H1 (cell line): ENCODE results near the gene RRP9. TPM values are rescaled to one million over a fixed set of nuclear protein-coding genes. Genes with fewer than 3 reads are reported as not detected.

Experiments
- CTCF ChIA-PET: fragments of 300-600 bp; sonication (Branson Sonifier 250); formaldehyde crosslinking; loops from one replicate; lab custom pipeline; 2021; ENCODE audit not compliant: partially characterized antibody; lab: Charles Lee
- POLR2A ChIA-PET: fragments of 300-600 bp; sonication (Branson Sonifier 250); formaldehyde crosslinking; loops from one replicate; lab custom pipeline; 2021; ENCODE audit warnings: inconsistent platforms; ENCODE audit not compliant: partially characterized antibody; lab: Charles Lee
- DNase-seq, 2 experiments: peaks; one replicate each; pipeline versions ENCODE4 v3.0.0 to v3.0.0-alpha.2; 2010 to 2022; ENCODE audit warnings: low spot score in 2 of 2, low read depth in 1 of 2, mixed read lengths in 1 of 2
- FAIRE-seq: peaks from 2 replicates; lab custom pipeline; 2011; peaks lifted over from hg19 to GRCh38; lab: Jason Lieb, UNC
- H2AFZ ChIP-seq: 2 replicates; pipeline ENCODE4 v1.8.1; 2012; ENCODE audit warnings: low read length, inconsistent platforms
- H2AK5ac ChIP-seq: 2 replicates; pipeline ENCODE4 v1.6.1; 2013; ENCODE audit warnings: low read depth, low read length
- H2BK120ac ChIP-seq: replicated peaks from 2 replicates; pipeline ENCODE3; 2013; ENCODE audit warnings: low read depth, low read length, inconsistent platforms
- H2BK12ac ChIP-seq: 2 replicates; pipeline ENCODE4 v1.6.1; 2013; ENCODE audit warnings: low read depth, low read length
- H2BK15ac ChIP-seq: 2 replicates; pipeline ENCODE4 v1.6.1; 2013; ENCODE audit warnings: low read length
- H2BK20ac ChIP-seq: 2 replicates; pipeline ENCODE4 v1.6.1; 2013; ENCODE audit warnings: low read length
- H2BK5ac ChIP-seq: 2 replicates; pipeline ENCODE4 v1.6.1; 2013; ENCODE audit warnings: low read depth, low read length
- H3K14ac ChIP-seq: 2 replicates; pipeline ENCODE4 v1.6.1; 2013; ENCODE audit warnings: inconsistent platforms; ENCODE audit not compliant: insufficient read length
- H3K18ac ChIP-seq: 2 replicates; pipeline ENCODE4 v1.6.1; 2013; ENCODE audit warnings: low read length; ENCODE audit errors: extremely low read depth
- H3K23ac ChIP-seq: 2 replicates; pipeline ENCODE4 v1.6.1; 2013; ENCODE audit warnings: inconsistent platforms; ENCODE audit not compliant: insufficient read length
- H3K23me2 ChIP-seq: 2 replicates; pipeline ENCODE4 v1.6.1; 2013; ENCODE audit warnings: low read depth, low read length
- H3K27ac ChIP-seq: 2 replicates; pipeline ENCODE4 v1.6.1; 2011; ENCODE audit warnings: low read depth, low read length, inconsistent platforms
- H3K27me3 ChIP-seq, 4 experiments: replicated peaks in 1 of 4; 1 replicate in 1 of 4; 2 replicates in 3 of 4; pipeline versions ENCODE4 v1.6.1 to v1.8.1; 2011 to 2013; ENCODE audit warnings: low read length in 3 of 4, mild to moderate bottlenecking in 3 of 4, inconsistent platforms in 2 of 4, mixed read lengths in 2 of 4, moderate library complexity in 1 of 4; ENCODE audit not compliant: control insufficient read depth in 3 of 4, insufficient read depth in 3 of 4; ENCODE audit errors: extremely low read depth in 1 of 4
- H3K36me3 ChIP-seq, 4 experiments: 2 replicates each; pipeline versions ENCODE4 v1.6.1 to v1.8.1; 2011 to 2013; ENCODE audit warnings: mild to moderate bottlenecking in 4 of 4, low read length in 3 of 4, moderate library complexity in 2 of 4, control low read depth in 1 of 4, inconsistent platforms in 1 of 4; ENCODE audit not compliant: insufficient read depth in 4 of 4, control insufficient read depth in 2 of 4
- H3K4ac ChIP-seq: replicated peaks from 2 replicates; pipeline ENCODE3; 2013; ENCODE audit warnings: low read length, low read depth, mixed read lengths, inconsistent platforms; ENCODE audit not compliant: insufficient read length
- H3K4me1 ChIP-seq, 4 experiments: replicated peaks in 1 of 4; 1 replicate in 1 of 4; 2 replicates in 3 of 4; pipeline versions ENCODE4 v1.6.1 to v1.8.1; 2011 to 2013; ENCODE audit warnings: low read length in 3 of 4, inconsistent platforms in 2 of 4, mixed read lengths in 1 of 4; ENCODE audit not compliant: insufficient read depth in 4 of 4, control insufficient read depth in 3 of 4
- H3K4me2 ChIP-seq, 2 experiments: 2 replicates each; pipeline versions ENCODE4 v1.6.1 to v1.8.1; 2011 to 2013; ENCODE audit warnings: low read depth in 2 of 2, low read length in 2 of 2, control low read depth in 1 of 2, inconsistent platforms in 1 of 2, mild to moderate bottlenecking in 1 of 2; ENCODE audit not compliant: insufficient read depth in 1 of 2
- H3K4me3 ChIP-seq, 4 experiments: fragments of 200-600, 300-600 bp in 1 of 4; sonication (generic), shearing (Covaris generic), sonication (Bioruptor Twin) in 1 of 4; 2 replicates each; pipeline versions ENCODE4 v1.5.1 to v1.8.1; 2011 to 2016; ENCODE audit warnings: low read length in 4 of 4, low read depth in 3 of 4, control low read depth in 2 of 4, inconsistent platforms in 2 of 4, mild to moderate bottlenecking in 2 of 4, mixed read lengths in 1 of 4, moderate library complexity in 1 of 4; ENCODE audit not compliant: insufficient read depth in 2 of 4; ENCODE audit errors: extremely low read depth in 1 of 4
- H3K56ac ChIP-seq: replicated peaks from 2 replicates; pipeline ENCODE3; 2013; ENCODE audit warnings: low read depth, mild to moderate bottlenecking, mixed read lengths, low read length, inconsistent platforms; ENCODE audit not compliant: insufficient read length
- H3K79me1 ChIP-seq: 2 replicates; pipeline ENCODE4 v1.6.1; 2013; ENCODE audit warnings: low read depth, low read length, control low read depth
- H3K79me2 ChIP-seq, 2 experiments: 2 replicates each; pipeline versions ENCODE4 v1.6.1 to v1.8.1; 2012 to 2013; ENCODE audit warnings: low read length in 2 of 2, mild to moderate bottlenecking in 2 of 2, inconsistent platforms in 1 of 2; ENCODE audit not compliant: insufficient read depth in 2 of 2, control insufficient read depth in 1 of 2
- H3K9ac ChIP-seq, 4 experiments: replicated peaks in 1 of 4; 1 replicate in 1 of 4; 2 replicates in 3 of 4; pipeline versions ENCODE4 v1.6.1 to v1.8.1; 2011 to 2013; ENCODE audit warnings: low read depth in 3 of 4, low read length in 3 of 4, control low read depth in 2 of 4, mild to moderate bottlenecking in 2 of 4, moderate library complexity in 2 of 4, inconsistent platforms in 1 of 4; ENCODE audit errors: extremely low read depth in 1 of 4
- H3K9me3 ChIP-seq, 2 experiments: 2 replicates each; pipeline versions ENCODE4 v1.6.1 to v1.8.1; 2012 to 2013; ENCODE audit warnings: mild to moderate bottlenecking in 2 of 2, moderate library complexity in 2 of 2, control low read depth in 1 of 2, inconsistent platforms in 1 of 2, low read depth in 1 of 2, low read length in 1 of 2, mixed read lengths in 1 of 2; ENCODE audit not compliant: insufficient read depth in 2 of 2
- H4K20me1 ChIP-seq, 2 experiments: replicated peaks in 1 of 2; 2 replicates each; pipeline versions ENCODE3 to v1.8.1; 2011 to 2013; ENCODE audit warnings: inconsistent platforms in 2 of 2, low read length in 2 of 2, mild to moderate bottlenecking in 1 of 2; ENCODE audit not compliant: insufficient read depth in 2 of 2, control insufficient read depth in 1 of 2
- H4K5ac ChIP-seq: 2 replicates; pipeline ENCODE4 v1.6.1; 2013; ENCODE audit warnings: low read length, low read depth, mixed read lengths, inconsistent platforms; ENCODE audit not compliant: insufficient read length
- H4K8ac ChIP-seq: 2 replicates; pipeline ENCODE4 v1.8.0; 2013; ENCODE audit warnings: mild to moderate bottlenecking, moderate library complexity, low read length, inconsistent platforms; ENCODE audit not compliant: insufficient read depth; ENCODE audit errors: extremely low read depth
- H4K91ac ChIP-seq: replicated peaks from 2 replicates; pipeline ENCODE3; 2013; ENCODE audit warnings: low read length, mixed read lengths, inconsistent platforms; ENCODE audit not compliant: insufficient read length
- ASH2L ChIP-seq: fragments of 200-600, 300-600 bp; sonication (generic); IDR thresholded peaks from one replicate; pipeline ENCODE4 v1.7.1; 2017; ENCODE audit warnings: low read length
- BACH1 ChIP-seq: IDR thresholded peaks from 2 replicates; pipeline ENCODE4 v1.6.1; 2012; ENCODE audit warnings: low read length, improper control_type of control experiment
- BCL11A ChIP-seq, 2 experiments: IDR thresholded peaks; one replicate each; pipeline ENCODE4 v1.6.1; 2011; ENCODE audit warnings: low read depth in 2 of 2, low read length in 2 of 2, mild to moderate bottlenecking in 2 of 2
- CBX5 ChIP-seq: fragments of 300-800, 300-1000 bp; sonication (generic); IDR thresholded peaks from 2 replicates; pipeline ENCODE4 v1.7.1; 2016; ENCODE audit warnings: antibody characterized with exemption, low read length, low read depth
- CHD1 ChIP-seq: IDR thresholded peaks from 2 replicates; pipeline ENCODE4 v1.6.1; 2012; ENCODE audit warnings: low read depth, low read length, improper control_type of control experiment
- EP300 ChIP-seq, 2 experiments: IDR thresholded peaks; 1 replicate in 1 of 2; 2 replicates in 1 of 2; pipeline ENCODE4 v1.6.1; 2011 to 2012; ENCODE audit warnings: low read depth in 2 of 2, low read length in 2 of 2, mild to moderate bottlenecking in 2 of 2, borderline replicate concordance in 1 of 2, inconsistent platforms in 1 of 2, moderate library complexity in 1 of 2
- GABPA ChIP-seq: IDR thresholded peaks from 2 replicates; pipeline ENCODE4 v1.6.1; 2011; ENCODE audit warnings: mild to moderate bottlenecking, low read length, moderate library complexity, borderline replicate concordance; ENCODE audit not compliant: insufficient read depth
- HDAC2 ChIP-seq, 2 experiments: fragments of 300-600 bp in 1 of 2; sonication (generic) in 1 of 2; IDR thresholded peaks; 2 replicates each; pipeline ENCODE4 v1.6.1; 2011 to 2012; ENCODE audit warnings: low read depth in 2 of 2, low read length in 2 of 2, mild to moderate bottlenecking in 2 of 2, moderate library complexity in 2 of 2, borderline replicate concordance in 1 of 2, inconsistent platforms in 1 of 2
- POLR2A ChIP-seq, 2 experiments: IDR thresholded peaks; 1 replicate in 1 of 2; 2 replicates in 1 of 2; pipeline ENCODE4 v1.6.1; 2011; ENCODE audit warnings: low read depth in 2 of 2, low read length in 2 of 2, mild to moderate bottlenecking in 2 of 2; ENCODE audit errors: control extremely low read depth in 1 of 2
- RXRA ChIP-seq: IDR thresholded peaks from 2 replicates; pipeline ENCODE4 v1.6.1; 2011; ENCODE audit warnings: low read depth, mild to moderate bottlenecking, low read length, moderate library complexity; ENCODE audit not compliant: insufficient read depth
- SIN3A ChIP-seq, 2 experiments: IDR thresholded peaks in 1 of 2; conservative IDR thresholded peaks in 1 of 2; 2 replicates each; pipeline ENCODE4 v1.6.1; 2011 to 2012; ENCODE audit warnings: low read length in 2 of 2, improper control_type of control experiment in 1 of 2, low read depth in 1 of 2, mild to moderate bottlenecking in 1 of 2
- TEAD4 ChIP-seq: IDR thresholded peaks from 2 replicates; pipeline ENCODE4 v1.6.1; 2012; ENCODE audit warnings: low read depth, low read length, inconsistent platforms, mixed read lengths
- YY1 ChIP-seq: IDR thresholded peaks from 2 replicates; pipeline ENCODE4 v1.6.1; 2011; ENCODE audit warnings: low read depth, mild to moderate bottlenecking, low read length
- ZNF274 ChIP-seq: IDR thresholded peaks from 2 replicates; pipeline ENCODE4 v1.7.0; 2012; ENCODE audit warnings: low read length, borderline replicate concordance; ENCODE audit errors: extremely low read depth
- WGBS, 2 experiments: shearing (Covaris generic) in 1 of 2; methylation state at CpG; one replicate each; pipeline versions ENCODE4 v1.1.6 to v1.1.7; 2013 to 2015; ENCODE audit warnings: low lambda C conversion rate in 2 of 2, mixed read lengths in 2 of 2, inconsistent platforms in 1 of 2, low coverage in 1 of 2, missing lambda C conversion rate in 1 of 2; ENCODE audit not compliant: insufficient replicate concordance in 2 of 2, insufficient coverage in 1 of 2, insufficient read length in 1 of 2; ENCODE audit errors: extremely low coverage in 1 of 2, missing lambda C conversion rate in 1 of 2; 5-methylcytosine and 5-hydroxymethylcytosine counted together
- polyA plus RNA-seq, 7 experiments: library from polyadenylated mRNA; depleted of rRNA in 3 of 7; stranded (reverse) in 5 of 7; unstranded in 2 of 7; fragments of >200 nt in 5 of 7; fragments of 200-250 nt in 2 of 7; gene quantifications; 1 replicate in 5 of 7; 2 replicates in 1 of 7; 4 replicates in 1 of 7; pipeline versions ENCODE4 v1.2.1 to v1.2.3, GENCODE V29; 2011 to 2013; ENCODE audit warnings: missing spikeins in 2 of 7, mixed read lengths in 2 of 7
- total RNA-seq: library from RNA; stranded (reverse); fragmentation: NEBNext Ultra II Directional; extraction: Animal tissue kit (Norgen Biotek cat#: 25700); gene quantifications from 2 replicates; pipeline ENCODE4 v1.2.1, GENCODE V29; 2021

Gene RRP9
- total and polyA plus RNA-seq, 2 of the 8 experiments (the other 6 are each of a cell fraction or from before 2014, with no cell fraction given) = 55.6 to 68.9 TPM

- H3K4me1 ChIP-seq = no peaks in the 10 kb centered on the region
- no peak overlapping the region for H2BK15ac ChIP-seq
- no peak overlapping the region for H4K8ac ChIP-seq
- H4K5ac ChIP-seq = no peak overlapping the region
- 86% methylated on average over 10 of the region's 10 CpGs; no CpG with 5 or more reads in 1 of the 2 experiments for WGBS, 2 experiments
- POLR2A ChIA-PET = interaction anchor here (0.6 to 15.7 kb wide), 4 partner anchors 10 to 45 kb away, joined by 3 to 148 read pairs (median 67); partner anchors contain the start of genes ABHD14B, PCBP4 and RPL29
- H3K79me1 ChIP-seq = no peaks in the 10 kb centered on the region
- H3K36me3 ChIP-seq = no peaks in the 10 kb centered on the region
- no peaks in the 10 kb centered on the region for H3K23me2 ChIP-seq
- no peak overlapping the region for H4K91ac ChIP-seq
- H3K27ac ChIP-seq = no peak overlapping the region
- no peak overlapping the region for H3K23ac ChIP-seq
- no peaks in the 10 kb centered on the region for H3K79me2 ChIP-seq
- no peak overlapping the region for H3K18ac ChIP-seq
- no peak for DNase-seq
- H2BK120ac ChIP-seq = no peak overlapping the region
- no peak overlapping the region for H3K4me2 ChIP-seq
- peaks cover 0 to 10% (median 5%) of the 10 kb centered on the region in 4 experiments; a peak in 6 of 7 replicates for H3K27me3 ChIP-seq
- TF ChIP-seq ZNF274 (no peak), CBX5 (no peak), ASH2L (no peak), YY1 (no peak), EP300 (IDR thresholded peaks at IDR 0.05; ENCODE audit: borderline replicate concordance in 1 of 2, low read depth in 2 of 2, low read length in 2 of 2) (no peak), SIN3A (conservative IDR thresholded peaks at IDR 0.05 in 1 of 2, IDR thresholded peaks at IDR 0.05 in 1 of 2; ENCODE audit: low read depth in 1 of 2, low read length in 2 of 2) (no peak), GABPA (no peak), BCL11A (IDR thresholded peaks at IDR 0.05; ENCODE audit: low read depth in 2 of 2, low read length in 2 of 2) (no peak), TEAD4 (no peak), BACH1 (no peak), CHD1 (no peak), POLR2A (IDR thresholded peaks at IDR 0.05; ENCODE audit: control extremely low read depth in 1 of 2, low read depth in 2 of 2, low read length in 2 of 2) (no peak), HDAC2 (IDR thresholded peaks at IDR 0.05; ENCODE audit: borderline replicate concordance in 1 of 2, low read depth in 2 of 2, low read length in 2 of 2) (no peak), RXRA (no peak)
- TF ChIP-seq, all 59 proteins: peak for 0
- H3K14ac ChIP-seq = no peak overlapping the region
- no peaks in the 10 kb centered on the region for H3K9me3 ChIP-seq
- H4K20me1 ChIP-seq = no peaks in the 10 kb centered on the region
- H2BK12ac ChIP-seq = no peak overlapping the region
- H2BK20ac ChIP-seq = no peak overlapping the region
- H3K56ac ChIP-seq = no peak overlapping the region
- H2AFZ ChIP-seq = no peak overlapping the region
- CTCF ChIA-PET = interaction anchor here (1.0 to 2.2 kb wide), 3 partner anchors 9 to 105 kb away, joined by 4 to 9 read pairs (median 8); partner anchors contain the start of gene ABHD14B
- H3K9ac ChIP-seq = no peak overlapping the region
- H2AK5ac ChIP-seq = no peak overlapping the region
- FAIRE-seq = no peak
- H3K4ac ChIP-seq = no peak overlapping the region
- H3K4me3 ChIP-seq = no peak overlapping the region
- no peak overlapping the region for H2BK5ac ChIP-seq
These were observed 6.4 kb upstream of the RRP9 start for GRCh38 chr3:51948016-51948580.
